HG02943 (cell line): Measurements from ENCODE around the gene ITPK1.

Source experiments
- ATAC-seq: cut with Tn5 transposase; IDR thresholded peaks from one replicate; pipeline ENCODE4 v1.9.1; 2021; ENCODE audit warnings: mild to moderate bottlenecking, low read depth, moderate library complexity; ENCODE audit not compliant: unreplicated experiment

The ITPK1 gene

GRCh38 chr14:93033084-93033982, 82.4 kb downstream of the ITPK1 start:
- ATAC-seq: peak; percentile 16

DNA sequence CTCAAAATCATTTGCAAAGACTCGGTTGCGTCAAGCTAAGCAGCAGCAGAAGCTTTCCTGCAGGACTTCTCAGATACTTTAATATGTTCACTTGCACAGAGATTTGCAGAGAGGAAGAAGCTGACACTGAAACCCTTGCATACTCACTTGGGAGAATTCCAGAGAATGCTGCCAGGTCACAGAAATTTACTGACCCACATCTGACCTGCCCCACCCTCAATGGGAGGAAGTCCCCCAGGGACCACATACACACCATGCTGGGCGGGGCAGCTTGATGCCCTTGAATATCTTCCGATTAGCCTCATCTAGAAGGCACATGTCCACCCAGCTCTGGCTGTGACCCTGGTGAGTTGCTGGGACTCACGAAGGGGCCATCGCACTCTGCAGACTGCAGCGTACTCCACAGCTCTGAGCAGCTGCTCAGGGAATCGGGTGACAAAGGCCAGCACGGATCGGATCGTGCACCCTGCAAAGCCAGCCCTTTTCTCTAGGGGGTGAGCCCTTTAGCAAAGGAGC, 83.2 kb downstream of the ITPK1 start:
- ATAC-seq: no peak

DNA sequence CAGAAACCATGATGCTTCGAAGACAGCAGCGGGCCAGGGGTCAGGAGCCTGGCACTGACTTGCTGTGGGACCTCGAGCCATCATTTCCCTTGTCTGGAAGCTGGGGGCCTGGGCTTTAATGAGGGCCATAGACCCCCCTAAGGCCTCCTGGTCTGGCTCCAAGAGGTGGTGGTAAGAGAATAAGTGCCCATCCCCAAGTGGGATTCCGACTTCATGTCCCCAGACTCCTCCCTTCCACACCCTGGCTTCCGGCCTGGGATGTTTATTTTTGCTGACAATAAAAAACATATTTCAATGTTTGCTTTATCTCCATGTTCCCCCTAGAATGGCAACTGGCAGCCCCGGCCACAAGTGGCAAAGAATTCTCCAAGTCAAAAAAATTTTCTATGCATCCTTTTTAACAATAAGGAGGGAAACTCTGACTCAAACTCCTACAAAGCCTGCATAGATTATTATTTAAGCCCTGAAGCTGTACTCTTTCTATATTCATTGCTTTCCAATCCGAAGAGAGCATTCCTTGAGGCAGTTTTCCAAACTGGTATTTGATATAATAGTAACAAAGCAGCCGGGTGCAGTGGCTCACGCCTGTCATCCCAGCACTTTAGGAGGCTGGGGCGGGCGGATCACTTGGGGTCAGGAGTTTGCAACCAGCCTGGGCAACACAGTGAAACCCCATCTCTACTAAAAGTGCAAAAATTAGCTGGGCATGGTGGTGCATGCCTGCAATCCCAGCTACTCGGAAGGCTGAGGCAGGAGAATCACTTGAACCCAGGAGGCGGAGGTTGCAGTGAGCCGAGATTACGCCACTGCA, 84.0 kb downstream of the ITPK1 start:
- ATAC-seq: no peak

DNA sequence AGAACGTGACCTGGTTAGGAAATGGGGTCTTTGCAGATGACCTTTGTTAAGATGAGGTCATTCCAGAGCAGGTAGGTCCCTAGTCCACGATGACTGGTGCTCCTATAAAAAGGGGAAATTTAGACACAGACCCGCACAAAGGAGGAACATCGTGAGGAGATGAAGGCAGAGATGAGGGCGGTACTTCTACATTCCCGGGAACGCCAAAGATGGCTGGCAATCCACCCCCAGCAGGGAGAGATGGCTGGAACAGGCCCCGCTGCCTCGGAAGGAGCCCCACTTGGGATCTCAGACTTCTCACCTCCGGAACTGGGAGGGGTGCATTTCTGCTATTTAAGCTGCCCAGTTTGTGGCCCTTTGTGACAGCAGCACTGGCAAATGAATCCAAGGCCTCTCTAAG, 85.0 kb downstream of the ITPK1 start:
- no peak for ATAC-seq

DNA sequence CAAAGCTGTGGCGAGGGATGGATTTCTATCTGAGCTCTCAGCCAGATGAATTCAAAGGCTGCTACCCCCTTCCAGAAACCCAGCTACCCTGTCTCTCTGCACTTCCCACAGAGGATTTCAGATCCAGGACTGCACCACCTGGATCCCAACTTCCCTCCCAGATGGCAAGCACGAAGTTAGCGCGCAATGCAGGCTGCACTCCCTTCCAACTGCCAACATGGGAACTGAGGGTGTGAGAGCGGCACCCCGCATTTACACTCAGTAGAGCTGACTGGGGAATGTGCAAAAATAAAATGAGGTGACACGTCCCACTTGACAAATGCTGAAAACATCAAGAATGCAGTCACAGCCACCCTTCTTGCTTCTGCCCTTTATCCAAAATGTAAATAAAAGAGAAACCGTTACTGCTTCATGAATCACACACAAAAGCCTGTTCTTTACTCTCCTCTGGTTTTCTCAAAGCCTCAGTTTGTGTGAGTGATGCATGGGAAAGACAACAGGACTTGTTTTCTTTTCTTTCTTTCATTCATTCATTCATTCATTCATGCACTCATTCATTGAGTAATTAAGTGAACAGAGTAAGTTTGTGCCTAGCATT, 85.7 kb downstream of the ITPK1 start:
- no peak for ATAC-seq

GRCh38 chr14:93029417-93029816, 86.3 kb downstream of the ITPK1 start:
- ATAC-seq: no peak

GRCh38 chr14:93028724-93029076, 87.0 kb downstream of the ITPK1 start:
- no peak for ATAC-seq

DNA sequence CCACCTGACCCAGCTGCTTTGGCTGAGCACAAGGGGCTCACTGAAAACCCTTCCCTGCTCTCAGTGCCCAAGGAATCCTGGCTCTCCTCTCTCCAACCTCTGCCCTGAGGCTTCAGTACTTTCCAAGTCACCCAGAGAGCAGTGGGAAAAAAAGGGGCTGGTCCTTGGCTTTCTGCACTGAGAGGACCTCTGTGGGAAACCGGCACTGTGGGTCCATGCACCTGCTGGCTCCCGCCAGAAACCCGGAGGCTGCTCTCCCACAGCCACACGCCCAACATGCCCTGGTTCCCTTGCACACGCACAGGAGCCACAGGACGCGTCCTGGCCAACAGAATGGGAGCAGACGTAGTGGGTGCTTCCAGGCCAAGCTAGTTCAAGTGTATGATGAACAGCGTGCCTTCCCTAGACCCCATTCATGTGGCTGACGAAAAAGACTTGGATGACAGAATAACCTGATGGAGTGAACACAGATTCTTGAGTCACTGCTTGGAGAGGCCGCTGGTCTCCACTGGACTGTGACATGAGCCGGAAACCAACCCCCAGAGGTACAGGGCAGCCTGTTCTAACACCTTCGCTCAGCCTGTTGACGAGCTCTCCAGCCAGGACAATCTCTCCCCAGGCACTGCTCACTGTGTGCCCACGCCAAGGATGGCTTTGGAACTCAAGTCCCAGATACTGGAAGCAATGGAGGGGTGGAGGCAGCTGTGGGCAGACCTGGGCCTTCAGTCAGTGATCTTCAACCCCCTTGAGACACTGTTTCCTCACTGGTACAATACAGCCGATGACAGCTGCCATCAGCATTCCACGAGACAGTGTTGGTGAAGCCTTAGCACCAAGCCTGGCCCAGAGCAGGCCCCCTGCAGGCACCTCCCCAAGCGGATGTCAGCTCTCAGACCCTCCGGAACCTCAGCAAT, 87.7 kb downstream of the ITPK1 start:
- no peak for ATAC-seq

- ATAC-seq: no peak
These were observed 89.4 kb downstream of the ITPK1 start for GRCh38 chr14:93026339-93026738.

- no peak for ATAC-seq
These were observed 90.7 kb downstream of the ITPK1 start for GRCh38 chr14:93025055-93025454.

GRCh38 chr14:93024493-93024892, 91.2 kb downstream of the ITPK1 start:
- no peak for ATAC-seq

- ATAC-seq: no peak
These were observed 91.8 kb downstream of the ITPK1 start for GRCh38 chr14:93023802-93024434.

DNA sequence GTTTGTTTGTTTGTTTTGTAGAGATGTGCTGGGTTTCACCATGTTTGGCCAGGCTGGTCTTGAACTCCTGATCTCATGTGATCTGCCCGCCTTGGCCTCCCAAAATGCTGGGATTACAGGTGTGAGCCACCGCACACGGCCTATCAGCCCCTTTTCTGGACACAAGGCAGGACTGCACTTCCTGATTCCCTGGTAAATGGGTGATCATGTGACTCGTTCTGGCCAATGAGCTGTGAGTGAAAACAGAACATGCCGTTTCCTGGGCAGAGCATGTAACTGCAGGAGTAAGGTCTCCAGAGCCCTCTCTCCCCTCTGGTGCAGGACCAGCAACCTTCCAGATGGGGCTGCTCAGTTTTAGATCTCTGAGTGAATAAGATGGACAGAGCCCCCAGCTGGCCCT, 92.7 kb downstream of the ITPK1 start:
- ATAC-seq: no peak

- ATAC-seq: no peak
These were observed 95.8 kb downstream of the ITPK1 start for GRCh38 chr14:93019970-93020369.

- ATAC-seq: no peak
These were observed 96.3 kb downstream of the ITPK1 start for GRCh38 chr14:93019367-93019843.

DNA sequence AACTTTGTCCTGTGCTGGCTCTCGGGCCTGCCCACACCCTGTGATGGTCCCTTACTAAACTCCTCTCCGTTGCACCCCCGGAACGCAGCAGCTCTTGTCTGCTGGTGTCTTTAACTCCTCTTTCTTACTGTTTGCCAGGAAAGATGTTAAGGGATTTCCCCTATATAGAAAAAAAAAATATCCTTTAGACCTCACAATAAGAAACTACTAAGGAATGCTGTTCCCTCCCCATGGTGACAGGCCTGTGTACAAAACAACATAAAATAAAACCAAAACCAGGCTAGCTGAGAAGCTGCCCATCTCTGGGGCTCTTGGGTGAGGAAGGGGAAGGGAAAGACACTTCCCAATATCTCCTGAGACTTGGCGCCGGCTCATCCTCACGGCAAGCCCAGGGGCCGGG, 97.4 kb downstream of the ITPK1 start:
- ATAC-seq: no peak

- ATAC-seq: no peak
These were observed 97.8 kb downstream of the ITPK1 start for GRCh38 chr14:93017898-93018297.

DNA sequence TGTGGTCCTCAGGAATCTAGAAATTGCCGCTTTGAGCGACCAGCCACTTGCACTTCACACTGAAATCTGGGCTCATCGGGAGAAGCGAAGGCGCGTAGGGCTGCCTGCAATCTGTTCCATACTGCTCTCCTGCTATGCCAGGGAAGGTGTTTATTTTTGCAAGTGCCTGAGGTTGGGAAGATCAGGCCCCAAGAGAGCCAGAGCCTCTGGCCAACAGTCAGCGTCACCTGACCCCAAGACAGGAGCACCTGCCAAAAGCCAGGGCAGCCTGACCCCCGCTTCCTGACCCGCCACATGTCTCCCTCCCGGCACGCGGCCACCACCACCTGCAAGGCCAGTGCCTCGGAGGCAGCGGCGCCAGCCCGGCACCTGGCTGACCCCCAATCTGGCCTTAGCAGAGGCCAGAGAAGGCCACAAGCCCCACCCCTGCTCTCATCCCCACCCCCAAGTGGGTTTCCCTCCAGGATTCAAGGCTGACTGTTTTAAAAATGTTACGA, 98.4 kb downstream of the ITPK1 start:
- ATAC-seq: no peak

- no peak for ATAC-seq
These were observed 99.4 kb downstream of the ITPK1 start for GRCh38 chr14:93016275-93016845.
